ENCODE data around the gene CNOT6. TPM values are rescaled to one million over a fixed set of nuclear protein-coding genes. Genes with fewer than 3 reads are reported as not detected.

CNOT6 gene
- total and polyA plus RNA-seq, 10 of the 15 experiments (the other 5 are each of a cell fraction or from before 2014, with no cell fraction given): 3.8 to 22.1 (median 12.1) TPM

- no peak overlapping the region for H2AFZ ChIP-seq (ENCODE audit: control insufficient read depth, low read depth, low read length)
- BruUV-seq (replicated peaks): no TSS peak
- H4K20me1 ChIP-seq (ENCODE audit: control insufficient read depth, insufficient read depth): no peaks in the 10 kb centered on the region
- SMC1A ChIA-PET (ENCODE audit: uncharacterized antibody, unreplicated experiment): no interaction called here
- intact Hi-C loops (cut with micrococcal nuclease; ENCODE audit: unreplicated experiment): no loop called here
- RAD21 ChIA-PET (ENCODE audit: unreplicated experiment): interaction anchor here (0.6 kb wide), 1 partner anchor 41 kb away, joined by 4 read pairs; no protein-coding TSS in a partner anchor
- in situ Hi-C loops (cut with MboI): no loop called here
- POLR2A ChIA-PET: no interaction called here
- CTCF ChIA-PET: interaction anchor here (0.8 to 1.9 kb wide), 4 partner anchors 9 to 170 kb away, joined by 3 to 6 read pairs (median 4); no protein-coding TSS in a partner anchor
- TF ChIP-seq CUX1 (IDR thresholded peaks at IDR 0.05; ENCODE audit: insufficient replicate concordance, low read depth, low read length): no peak
- no peak overlapping the region for H3K4me3 ChIP-seq
- ATAC-seq (no peak), FAIRE-seq (no peak), DNase-seq (ENCODE audit: low read depth, low spot score) (no peak)
- no peak overlapping the region for H3K9ac ChIP-seq (ENCODE audit: control insufficient read depth, insufficient read depth, low read length)
- no peaks in the 10 kb centered on the region; the same call in 2 of the 3 replicates for H3K9me3 ChIP-seq (replicated peaks; ENCODE audit: control insufficient read depth, insufficient read depth, low read length)
- no peaks in the 10 kb centered on the region for H3K79me2 ChIP-seq (ENCODE audit: control insufficient read depth, insufficient read depth, low read length)
- H3K36me3 ChIP-seq (ENCODE audit: control insufficient read depth in 2 of 2, insufficient read depth in 2 of 2, low read length in 1 of 2): no peaks in the 10 kb centered on the region
- H3K27ac ChIP-seq (ENCODE audit: control insufficient read depth, insufficient read depth): no peak overlapping the region
- WGBS (ENCODE audit: insufficient coverage, insufficient replicate concordance, low lambda C conversion rate, missing lambda C conversion rate): 19% methylated on average over 13 of the region's 13 CpGs
- H3K4me1 ChIP-seq (ENCODE audit: control insufficient read depth, insufficient read depth, low read length): no peaks in the 10 kb centered on the region
- H3K4me2 ChIP-seq (ENCODE audit: control insufficient read depth, insufficient read depth): no peak overlapping the region
- H3K27me3 ChIP-seq (replicated peaks in 1 of 2; ENCODE audit: control insufficient read depth in 2 of 2, insufficient read depth in 2 of 2, low read length in 1 of 2): no peaks in the 10 kb centered on the region
These were observed 30.1 kb upstream of the CNOT6 start for GRCh38 chr5:180463916-180464602.

Measured in GM12878 (cell line).